GM06990 (cell line): ENCODE measurements around the gene EYS.
"Not testable (repeated sequence)": the region's sequence is repeated elsewhere in the genome, so short reads cannot be mapped to it uniquely, and the experiment has no call there.

ENCODE experiments used
- DNase-seq: peaks from one replicate; pipeline ENCODE4 v3.0.0-alpha.2; 2011; ENCODE audit not compliant: insufficient read length; ENCODE audit errors: extremely low read depth
- H3K27me3 ChIP-seq: replicated peaks from 2 replicates; pipeline ENCODE4 v1.6.0; 2011; ENCODE audit warnings: low read length; ENCODE audit not compliant: control insufficient read depth, insufficient read depth
- H3K36me3 ChIP-seq: 2 replicates; pipeline ENCODE4 v1.5.1; 2011; ENCODE audit warnings: low read length; ENCODE audit not compliant: control insufficient read depth, insufficient read depth
- H3K4me3 ChIP-seq: replicated peaks from 2 replicates; pipeline ENCODE4 v1.5.1; 2011; ENCODE audit warnings: low read depth, mild to moderate bottlenecking, control low read depth, low read length
- CTCF ChIP-seq: IDR thresholded peaks from 2 replicates; pipeline ENCODE4 v1.5.1; 2011; ENCODE audit warnings: low read length, control low read depth, mild to moderate bottlenecking, inconsistent platforms; ENCODE audit not compliant: insufficient read depth, poor library complexity, severe bottlenecking

Gene EYS

GRCh38 chr6:63743691-63744090, 1963.3 kb downstream of the EYS start:
- Histone ChIP-seq H3K36me3 (no peaks in the 10 kb centered on the region), H3K27me3 (no peaks in the 10 kb centered on the region), H3K4me3 (no peak overlapping the region)
- no peak for TF ChIP-seq CTCF
- DNase-seq, result no peak

- H3K4me3 ChIP-seq, result no peak overlapping the region
- DNase-seq, result no peak
- no peak for TF ChIP-seq CTCF
Observed at GRCh38 chr6:63742060-63742459, 1965.0 kb downstream of the EYS start.

GRCh38 chr6:63740709-63741108, 1966.3 kb downstream of the EYS start:
- no peak overlapping the region for H3K4me3 ChIP-seq
- H3K36me3 ChIP-seq, result no peaks in the 10 kb centered on the region
- DNase-seq, result no peak
- no peak for TF ChIP-seq CTCF
- no peaks in the 10 kb centered on the region for H3K27me3 ChIP-seq

More at GRCh38 chr6:63742060-63742459, 1965.0 kb downstream of the EYS start:
- Histone ChIP-seq H3K27me3 (no peaks in the 10 kb centered on the region), H3K36me3 (no peaks in the 10 kb centered on the region)

- Histone ChIP-seq H3K4me3 (no peak overlapping the region), H3K27me3 (no peaks in the 10 kb centered on the region), H3K36me3 (no peaks in the 10 kb centered on the region)
- no peak for DNase-seq
- TF ChIP-seq CTCF, result no peak
Observed at GRCh38 chr6:63739094-63739687, 1967.8 kb downstream of the EYS start.

- H3K36me3 ChIP-seq, DNase-seq, H3K27me3 ChIP-seq, H3K4me3 ChIP-seq: not testable (repeated sequence)
Observed at GRCh38 chr6:63738190-63738589, 1968.8 kb downstream of the EYS start.

DNA sequence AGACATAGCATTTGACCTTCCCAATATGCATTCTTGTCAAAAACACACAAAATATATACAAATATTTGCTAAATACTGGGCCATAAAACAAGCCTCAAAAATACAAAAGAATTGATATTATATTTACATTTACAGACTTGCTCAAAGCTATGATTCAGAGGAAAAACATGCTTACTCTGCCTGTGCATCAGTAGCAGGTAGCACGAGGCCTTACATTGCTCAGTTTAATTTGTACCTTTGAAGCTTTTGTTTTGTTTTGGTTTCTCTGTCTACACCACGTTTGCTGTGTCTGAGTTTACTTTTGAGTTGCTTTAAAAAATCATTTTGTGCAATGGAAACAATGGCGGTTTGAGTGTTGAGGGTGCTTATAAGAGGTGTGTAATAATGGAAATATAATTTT, 1972.1 kb downstream of the EYS start:
- no peak overlapping the region for H3K4me3 ChIP-seq
- no peak for DNase-seq
- no peaks in the 10 kb centered on the region for H3K27me3 ChIP-seq
- H3K36me3 ChIP-seq, result no peaks in the 10 kb centered on the region
- no peak for TF ChIP-seq CTCF
